HG02885 (cell line): Measurements from ENCODE around the gene RD3L.
A peak's percentile ranks its signal among the peaks of the same experiment; 100 is the strongest.
"Not testable (repeated sequence)": the region's sequence is repeated elsewhere in the genome, so short reads cannot be mapped to it uniquely, and the experiment has no call there.

ENCODE experiments used
- ATAC-seq: cut with Tn5 transposase; IDR thresholded peaks from one replicate; pipeline ENCODE4 v1.9.1; 2021; ENCODE audit warnings: mild to moderate bottlenecking; ENCODE audit not compliant: unreplicated experiment, poor library complexity

RD3L gene

DNA sequence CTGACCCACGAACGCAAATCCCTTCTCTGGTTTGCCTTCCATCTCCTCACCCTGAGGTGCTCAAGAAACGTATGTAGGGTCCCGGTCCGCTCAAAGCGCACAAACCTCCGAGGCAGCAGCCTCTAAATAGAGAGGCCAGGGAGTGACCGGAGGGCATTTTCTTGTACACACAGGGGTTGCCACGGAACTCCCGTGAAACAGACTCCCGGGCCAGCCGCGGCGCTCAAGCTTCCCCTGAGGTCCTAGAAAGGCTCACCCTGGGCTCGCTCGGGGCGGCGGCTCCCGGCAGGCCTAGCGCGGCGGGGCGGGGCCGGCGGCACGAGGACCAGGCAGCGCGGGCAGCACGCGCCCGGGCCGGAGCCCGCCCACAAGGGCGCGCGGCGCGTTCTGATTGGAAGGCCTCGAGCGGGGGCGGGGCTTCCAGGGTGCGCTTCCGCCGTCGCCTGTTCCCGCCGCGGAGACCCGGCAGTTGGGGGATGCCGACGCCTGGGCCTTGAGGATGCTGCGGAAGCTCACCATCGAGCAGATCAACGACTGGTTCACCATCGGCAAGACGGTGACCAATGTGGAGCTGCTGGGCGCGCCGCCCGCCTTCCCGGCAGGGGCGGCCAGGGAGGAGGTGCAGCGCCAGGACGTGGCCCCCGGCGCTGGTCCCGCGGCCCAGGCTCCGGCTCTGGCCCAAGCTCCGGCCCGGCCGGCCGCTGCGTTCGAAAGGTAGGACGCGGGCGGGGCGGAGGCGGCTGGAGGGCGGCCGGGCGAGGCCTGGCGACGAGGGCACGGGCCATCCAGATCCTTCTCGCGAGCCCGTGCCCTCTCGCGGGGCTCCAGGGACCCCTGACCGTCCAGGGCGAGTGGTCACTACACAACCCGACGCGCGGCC lies 14.1 kb downstream of the RD3L start, which contains the start of gene TDRD9:
TSS of gene TDRD9 (plus strand) at position 446 of the 880 bp plus-strand sequence. CDS start at position 500, 54 bp downstream.
- ATAC-seq = no peak

GRCh38 chr14:103927566-103927965 lies 14.8 kb downstream of the RD3L start:
- ATAC-seq = no peak

DNA sequence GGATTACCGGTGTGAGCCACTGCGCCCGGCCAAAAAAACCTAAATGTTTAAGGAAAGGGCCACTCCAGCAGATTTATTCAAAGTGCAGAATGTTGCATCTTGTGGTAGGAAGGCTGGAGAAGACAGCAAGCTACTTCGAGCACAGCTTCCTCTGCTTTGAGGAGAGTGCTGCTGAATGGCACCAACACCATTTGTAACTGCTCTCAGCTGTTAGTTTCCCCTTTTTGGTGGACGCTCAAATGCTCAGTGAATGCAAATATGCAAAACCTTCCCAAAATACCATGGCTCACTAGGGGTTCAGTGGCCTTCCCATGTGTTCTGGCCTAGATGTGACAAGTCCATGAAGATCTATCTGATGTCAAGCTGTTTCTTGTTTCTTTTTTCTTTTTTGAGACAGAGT lies 17.0 kb downstream of the RD3L start:
- ATAC-seq = no peak

DNA sequence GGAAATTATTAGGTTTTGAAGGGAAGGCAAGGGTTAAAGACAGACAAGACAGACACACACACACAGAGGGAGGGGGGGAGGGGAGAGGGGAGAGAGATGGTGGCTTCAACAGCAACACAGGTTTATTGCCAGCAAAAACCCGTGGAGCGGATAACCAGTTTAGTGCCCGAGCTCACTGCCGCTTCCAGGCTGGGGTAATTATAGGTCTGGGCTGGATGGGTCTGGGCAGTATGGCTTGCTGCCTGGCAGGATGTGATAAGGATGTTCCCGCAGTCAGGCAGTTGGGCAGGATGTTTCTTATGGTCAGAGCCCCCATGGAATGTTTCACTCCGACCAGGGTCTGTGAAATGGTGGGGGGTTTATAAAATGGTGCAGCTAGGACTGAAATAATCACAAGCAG lies 18.5 kb downstream of the RD3L start:
- no peak for ATAC-seq

DNA sequence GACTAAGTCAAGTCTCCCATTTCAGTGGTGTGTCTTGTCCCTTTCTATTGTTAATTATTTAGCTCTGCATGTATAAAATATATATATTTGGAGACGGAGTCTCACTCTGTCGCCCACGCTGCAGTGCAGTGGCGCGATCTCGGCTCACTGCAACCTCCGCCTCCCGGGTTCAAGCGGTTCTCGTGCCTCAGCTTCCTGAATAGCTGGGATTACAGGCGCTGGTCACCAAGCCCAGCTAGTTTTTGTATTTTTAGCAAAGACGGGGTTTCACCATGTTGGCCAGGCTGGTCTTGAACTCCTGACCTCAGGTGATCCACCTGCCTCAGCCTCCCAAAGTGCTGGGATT lies 20.5 kb downstream of the RD3L start:
- not testable (repeated sequence) for ATAC-seq

- ATAC-seq = peak; percentile 96
These were observed 21.1 kb downstream of the RD3L start for GRCh38 chr14:103920981-103921854.

GRCh38 chr14:103916636-103917262 lies 25.6 kb downstream of the RD3L start:
- ATAC-seq = no peak

- no peak for ATAC-seq
These were observed 26.7 kb downstream of the RD3L start for GRCh38 chr14:103915616-103916015.

- no peak for ATAC-seq
These were observed 31.3 kb downstream of the RD3L start for GRCh38 chr14:103910984-103911383.

DNA sequence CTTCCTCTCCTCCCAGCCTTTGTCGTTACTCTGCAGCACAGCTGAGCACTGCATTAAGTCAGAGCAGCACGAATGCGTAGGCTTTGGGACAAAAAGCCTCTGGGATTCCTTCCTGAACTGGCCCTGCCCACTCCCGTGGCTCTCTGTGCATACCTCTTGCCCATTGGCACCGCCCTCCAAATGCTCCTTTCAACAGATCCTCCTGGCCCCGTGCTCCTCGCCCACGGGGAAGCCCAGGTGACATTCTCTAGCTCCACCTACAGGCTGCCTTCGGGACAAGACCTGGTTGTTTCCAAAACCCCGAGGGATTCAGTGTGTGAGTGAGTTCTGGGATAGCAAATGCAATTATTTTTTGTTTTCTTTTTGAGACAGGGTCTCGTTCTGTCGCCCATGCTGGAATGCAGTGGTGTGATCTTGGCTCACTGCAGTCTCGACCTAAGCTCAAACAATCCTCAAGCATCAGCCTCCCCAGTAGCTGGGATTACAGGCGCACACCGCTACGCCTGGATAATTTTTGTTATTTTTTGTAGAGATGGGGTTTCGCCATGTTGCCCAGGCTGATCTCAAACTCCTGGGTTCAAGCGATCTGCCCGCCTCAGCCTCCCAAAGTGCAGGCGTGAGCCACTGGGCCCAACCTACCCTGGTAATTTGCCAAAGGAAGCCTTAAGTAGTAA lies 31.9 kb downstream of the RD3L start:
- no peak for ATAC-seq

DNA sequence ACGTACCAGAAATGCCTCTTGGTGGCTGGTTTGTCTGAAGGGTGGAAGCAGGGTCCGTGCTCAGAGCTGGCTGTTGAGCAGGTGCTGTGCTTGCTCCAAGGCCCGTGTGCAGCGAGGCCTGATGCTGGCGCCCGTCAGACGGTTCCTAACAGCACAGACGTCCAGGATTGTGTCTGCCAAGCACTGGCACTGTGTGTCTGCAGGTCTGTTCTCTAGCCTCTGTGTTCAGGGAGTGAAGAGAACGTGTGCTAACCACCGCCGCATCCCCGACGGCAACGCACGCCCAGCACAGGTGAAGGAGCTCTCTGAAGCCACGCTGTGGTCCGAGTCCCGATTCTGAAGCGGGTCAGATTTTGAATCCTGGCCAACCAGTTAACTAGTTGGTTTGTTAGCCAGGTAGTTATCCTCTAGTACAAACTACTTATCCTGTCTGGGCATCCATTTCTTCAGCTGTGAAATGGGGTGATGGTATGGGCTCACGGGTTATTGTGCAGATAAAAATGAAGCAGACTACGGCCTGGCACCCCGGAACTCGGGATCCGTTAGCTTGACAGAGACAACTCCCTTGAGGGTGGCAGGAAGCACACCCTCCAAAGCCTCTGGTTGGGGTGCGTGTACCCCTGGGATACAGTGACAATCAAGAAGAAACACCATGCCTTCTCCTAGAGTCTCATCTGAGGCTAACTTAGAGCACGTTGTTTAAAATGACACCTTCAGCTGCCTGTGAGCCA lies 32.6 kb downstream of the RD3L start:
- ATAC-seq = no peak

DNA sequence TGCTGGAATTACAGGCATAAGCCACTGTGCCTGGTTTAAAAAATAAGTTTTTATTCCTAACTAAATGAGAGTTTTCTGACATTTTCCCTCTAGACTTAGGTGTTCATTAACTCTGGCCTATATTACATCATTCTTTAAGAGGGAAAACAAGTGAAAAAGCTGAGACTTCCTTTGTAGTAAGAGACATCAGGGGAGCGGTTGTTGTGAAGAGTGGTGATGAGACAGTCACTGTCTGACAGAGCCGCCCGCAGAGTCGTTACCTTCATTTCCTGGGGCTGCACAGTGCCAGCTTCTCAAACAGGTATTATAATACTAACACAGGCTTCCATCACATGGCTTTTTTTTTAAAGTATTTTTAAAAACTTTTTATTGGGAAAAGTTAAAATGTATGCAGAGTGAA lies 33.7 kb downstream of the RD3L start:
- no peak for ATAC-seq

GRCh38 chr14:103905842-103906456 lies 36.4 kb downstream of the RD3L start:
- no peak for ATAC-seq

- ATAC-seq = no peak
These were observed 37.7 kb downstream of the RD3L start for GRCh38 chr14:103904493-103905107.

- ATAC-seq = no peak
These were observed 42.5 kb downstream of the RD3L start for GRCh38 chr14:103899833-103900232.

DNA sequence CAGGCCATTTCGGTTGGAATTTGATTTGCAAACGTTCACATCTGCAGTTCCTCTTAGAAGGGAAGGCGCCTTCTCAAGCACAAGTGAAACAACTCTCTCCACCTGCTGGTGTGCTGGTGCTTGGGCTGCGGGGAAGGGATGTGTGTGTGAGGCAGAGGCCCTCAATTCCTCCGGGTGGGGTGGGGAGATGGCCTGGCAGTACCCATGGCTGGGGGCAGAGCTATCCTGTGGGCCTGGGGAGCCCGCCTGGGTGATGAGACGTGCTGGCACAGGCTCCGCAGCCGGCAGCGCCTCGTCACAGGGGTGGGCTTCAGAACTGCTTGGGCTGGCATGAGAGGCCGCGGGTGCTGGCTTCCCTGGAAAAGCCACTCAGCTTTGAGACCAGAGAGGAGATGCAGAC lies 43.0 kb downstream of the RD3L start:
- no peak for ATAC-seq

GRCh38 chr14:103898711-103899110 lies 43.6 kb downstream of the RD3L start:
- ATAC-seq = no peak

DNA sequence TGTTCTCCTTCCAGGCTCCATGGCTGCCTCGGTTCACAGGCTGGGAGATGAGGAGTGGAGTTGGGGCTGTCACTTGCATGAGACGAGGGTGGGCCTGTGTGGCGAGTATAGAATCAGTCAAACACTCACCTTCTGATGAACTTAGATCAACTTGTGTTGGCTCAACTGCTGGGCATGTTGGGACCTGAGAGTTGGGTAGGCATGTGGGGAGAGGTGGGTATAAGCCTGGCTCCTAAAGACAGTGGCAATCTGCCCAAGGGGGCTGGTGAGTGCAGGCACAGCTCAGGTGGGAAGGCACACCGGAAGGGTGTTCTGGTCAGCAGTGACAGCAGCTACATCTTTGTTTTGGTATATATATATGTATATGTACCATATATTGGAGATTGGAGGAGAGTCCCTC lies 44.1 kb downstream of the RD3L start:
- no peak for ATAC-seq
